Measurements from ENCODE around the gene TBC1D16.

The TBC1D16 gene

DNA sequence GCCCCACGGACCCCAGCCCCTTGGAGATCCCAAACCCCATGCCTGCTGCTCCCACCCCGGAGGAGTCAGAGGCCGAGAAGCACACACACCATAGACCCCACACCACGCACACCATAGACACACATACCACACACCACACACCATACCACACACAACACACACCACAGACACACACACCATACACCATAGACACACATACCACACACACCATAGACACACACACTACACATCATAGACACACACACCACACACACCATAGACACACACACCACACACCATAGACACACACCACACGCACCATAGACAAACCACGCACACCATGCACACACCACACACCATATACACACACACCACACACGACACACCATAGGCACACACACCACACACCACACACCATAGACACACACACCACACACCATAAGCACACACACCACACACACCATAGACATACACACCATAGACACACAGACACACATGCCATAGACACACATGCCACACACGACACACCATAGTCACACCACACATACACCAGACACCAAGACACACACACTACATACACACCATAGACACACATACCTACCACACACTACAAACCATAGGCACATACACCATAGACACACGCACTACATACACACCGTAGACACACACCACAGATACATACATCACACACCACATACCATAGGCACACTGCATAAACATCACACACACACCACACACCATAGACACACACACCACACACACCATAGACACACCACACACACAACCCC is 11.3 kb downstream of the TBC1D16 start:
- DNase-seq = no peak

DNA sequence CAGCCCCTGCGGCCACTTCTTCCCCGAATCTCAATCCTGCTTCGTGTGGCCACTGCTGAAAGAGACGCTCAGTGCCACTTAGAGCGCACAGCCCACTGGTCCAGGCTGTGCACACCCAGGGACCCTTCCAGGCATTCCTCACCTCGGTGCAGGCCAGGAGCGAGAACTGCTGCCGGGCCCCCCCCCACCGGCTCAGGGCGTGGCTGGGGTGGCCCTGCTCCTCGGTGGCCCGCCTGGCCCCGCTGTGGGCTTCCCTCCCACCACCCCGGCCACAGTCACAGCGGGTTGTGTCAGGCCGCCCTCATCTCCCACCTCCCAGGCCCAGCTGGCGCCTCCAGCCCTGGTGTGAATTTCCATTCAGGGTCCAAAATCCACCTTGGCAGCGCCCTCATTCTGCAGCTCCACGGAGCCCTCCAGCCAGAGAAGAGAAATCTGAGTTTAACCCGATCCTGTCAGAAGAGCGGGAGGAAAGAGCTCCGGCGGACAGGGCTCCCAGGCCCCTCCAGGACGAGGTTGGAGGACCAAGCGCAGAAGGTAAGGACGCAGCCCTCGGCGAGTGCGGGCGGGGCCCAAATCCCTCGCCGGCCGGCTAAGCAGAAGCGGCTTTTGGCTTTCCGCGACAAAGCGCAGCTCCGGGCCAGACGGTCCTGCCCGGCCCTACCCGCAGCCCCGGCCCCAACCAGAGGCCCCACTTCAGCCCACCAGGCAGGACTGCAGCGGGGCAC is 12.0 kb downstream of the TBC1D16 start:
- no peak for DNase-seq

DNA sequence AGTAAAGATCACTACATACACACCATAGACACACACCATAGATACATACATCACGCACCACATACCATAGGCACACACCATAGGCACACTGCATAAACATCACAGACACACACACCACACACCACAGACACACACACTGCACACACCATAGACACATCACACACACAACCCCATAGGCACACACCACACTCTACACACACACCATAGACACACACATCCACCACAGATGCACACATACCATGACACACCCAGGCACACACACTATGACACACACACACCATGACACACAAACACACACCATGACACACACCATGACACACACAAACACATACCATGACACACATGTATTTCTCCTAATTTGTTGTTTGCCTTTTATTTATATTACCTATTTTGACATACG is 14.1 kb downstream of the TBC1D16 start:
- no peak for DNase-seq

DNA sequence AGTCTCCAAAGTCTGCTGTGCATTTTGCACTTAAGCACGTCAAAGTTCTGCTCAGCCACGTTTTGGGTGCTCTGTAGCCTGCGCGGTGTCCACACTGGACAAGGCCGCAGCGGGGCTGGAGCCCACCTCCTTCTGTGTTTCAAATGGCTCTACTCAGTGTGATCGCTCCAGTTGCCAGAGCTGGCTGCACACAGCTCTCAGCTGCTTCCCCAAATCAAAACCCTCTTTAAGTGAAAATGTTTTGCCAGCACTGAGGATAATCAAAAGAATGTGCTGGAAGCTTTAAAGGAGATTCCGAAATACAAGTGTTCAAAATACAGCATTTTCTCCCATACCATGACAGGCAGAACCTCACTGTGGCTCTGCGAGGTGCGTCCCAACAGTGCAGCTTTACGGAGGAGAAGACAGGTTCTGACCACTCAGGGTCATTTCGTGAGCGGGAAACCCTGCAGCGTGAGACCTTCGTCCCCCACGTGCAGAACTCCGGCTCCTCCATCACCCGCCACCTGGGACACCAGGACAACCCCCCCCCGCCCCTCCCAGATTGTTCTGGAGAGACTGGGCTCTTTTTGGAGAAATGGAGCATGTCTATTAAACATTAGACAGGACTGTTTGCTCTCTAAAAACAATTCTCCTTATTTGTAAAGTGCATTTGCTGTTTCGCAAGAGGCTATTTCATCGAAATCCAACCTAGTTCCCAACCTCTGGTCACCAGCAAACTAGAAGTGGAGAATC is 16.6 kb downstream of the TBC1D16 start:
- DNase-seq = no peak

DNA sequence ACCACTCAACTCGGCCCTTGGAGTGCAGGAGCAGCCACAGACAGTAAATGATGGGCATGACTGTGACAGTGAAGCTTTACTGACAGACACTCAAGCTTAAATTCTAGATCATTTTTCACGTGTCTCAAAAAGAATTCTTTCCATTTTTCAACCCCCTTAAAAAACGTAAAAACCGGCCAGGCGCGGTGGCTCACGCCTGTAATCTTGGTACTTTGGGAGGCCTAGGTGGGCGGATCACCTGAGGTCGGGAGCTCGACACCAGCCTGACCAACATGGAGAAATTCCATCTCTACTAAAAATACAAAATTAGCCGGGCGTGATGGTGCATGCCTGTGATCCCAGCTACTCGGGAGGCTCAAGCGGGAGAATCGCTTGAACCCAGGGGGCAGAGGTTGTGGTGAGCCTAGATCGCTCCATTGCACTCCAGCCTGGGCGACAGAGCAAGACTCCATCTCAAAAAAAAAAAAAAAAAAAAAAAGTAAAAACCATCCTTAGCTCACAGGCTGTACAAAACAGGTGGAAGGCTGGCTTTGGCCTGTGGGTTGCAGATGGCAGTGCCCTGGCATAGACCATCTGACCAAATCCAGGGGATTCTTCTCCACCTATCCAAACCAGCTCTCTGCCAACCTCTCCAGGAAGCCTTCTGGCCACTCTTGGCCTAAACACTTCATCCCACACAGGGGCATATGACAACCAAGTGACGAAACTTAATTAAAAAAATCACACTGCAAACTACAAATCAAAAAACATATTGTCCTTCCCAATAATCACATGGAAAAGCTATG is 18.3 kb downstream of the TBC1D16 start:
- DNase-seq = no peak

DNA sequence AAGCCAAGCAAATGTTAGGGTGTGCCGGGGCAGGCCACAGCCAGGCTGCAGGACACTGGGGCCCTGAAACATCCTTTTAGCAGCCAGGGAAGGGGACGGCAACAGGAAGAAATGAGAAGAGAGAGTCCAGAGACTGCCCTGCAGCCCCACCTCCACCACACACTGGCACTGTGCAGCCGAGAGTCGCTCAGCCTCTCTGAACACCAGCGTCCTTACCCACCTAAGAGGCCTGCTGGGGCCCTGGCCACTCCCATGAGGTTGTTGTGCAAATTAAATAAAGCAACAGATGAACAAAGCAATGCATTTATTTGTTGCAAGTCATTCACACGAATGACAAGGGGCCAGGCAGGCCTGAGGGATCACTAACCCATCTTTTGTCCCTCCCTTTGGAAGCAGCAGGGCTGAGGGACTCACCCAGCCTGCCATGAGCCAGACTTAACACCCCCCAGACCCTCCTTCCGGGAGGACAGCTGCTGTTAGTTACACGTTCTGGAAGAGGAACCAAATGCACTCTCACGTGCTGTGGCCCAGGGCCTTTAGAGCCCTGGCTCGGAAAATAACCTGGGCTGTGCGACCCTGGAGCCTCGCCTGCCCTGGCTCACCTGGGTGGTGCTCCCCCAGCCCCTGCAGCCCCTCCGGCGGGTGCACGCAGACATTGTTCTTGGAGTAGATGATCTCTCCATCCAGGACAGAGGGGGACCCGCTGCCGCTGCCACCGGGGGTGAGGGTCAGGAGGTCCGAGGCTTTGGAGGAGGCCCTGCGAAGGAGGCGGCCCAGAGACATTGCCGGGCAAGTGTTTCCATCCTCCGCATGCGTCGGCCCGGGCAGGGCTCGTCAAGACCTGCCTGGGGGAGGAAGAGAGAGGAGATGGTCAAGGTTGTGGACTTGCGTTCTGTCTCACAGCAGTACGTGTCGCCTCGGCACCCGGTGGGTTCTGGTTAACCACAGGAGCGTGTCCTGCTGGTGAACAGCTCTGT is 22.6 kb downstream of the TBC1D16 start:
- DNase-seq = no peak

DNA sequence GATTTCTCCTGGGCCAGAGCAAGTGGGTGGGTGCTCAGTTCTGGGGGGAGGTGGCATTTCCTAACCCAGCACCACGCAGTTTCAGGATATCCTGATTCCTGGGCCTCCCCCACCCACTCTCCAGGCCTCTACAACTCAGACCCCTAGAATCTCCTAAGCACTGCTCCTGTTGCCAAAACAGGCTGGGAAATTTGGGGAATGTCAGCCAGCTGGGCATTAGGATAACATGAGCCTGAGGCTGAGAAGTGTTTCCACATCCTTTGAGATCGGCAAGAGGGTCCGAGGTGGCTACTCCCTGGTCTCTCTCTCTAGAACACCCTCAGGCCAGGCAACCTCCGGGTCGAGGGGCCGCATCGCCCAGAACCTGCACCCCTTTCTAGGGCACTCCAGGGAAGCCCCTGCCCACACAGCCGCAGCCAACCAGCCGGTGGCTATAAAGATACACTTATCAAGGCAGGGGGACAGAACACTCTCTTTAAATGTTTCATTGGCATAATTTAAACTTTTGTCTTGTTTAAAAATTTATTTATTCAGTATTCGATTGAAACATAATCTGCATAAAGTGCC is 23.6 kb downstream of the TBC1D16 start:
- no peak for DNase-seq

DNA sequence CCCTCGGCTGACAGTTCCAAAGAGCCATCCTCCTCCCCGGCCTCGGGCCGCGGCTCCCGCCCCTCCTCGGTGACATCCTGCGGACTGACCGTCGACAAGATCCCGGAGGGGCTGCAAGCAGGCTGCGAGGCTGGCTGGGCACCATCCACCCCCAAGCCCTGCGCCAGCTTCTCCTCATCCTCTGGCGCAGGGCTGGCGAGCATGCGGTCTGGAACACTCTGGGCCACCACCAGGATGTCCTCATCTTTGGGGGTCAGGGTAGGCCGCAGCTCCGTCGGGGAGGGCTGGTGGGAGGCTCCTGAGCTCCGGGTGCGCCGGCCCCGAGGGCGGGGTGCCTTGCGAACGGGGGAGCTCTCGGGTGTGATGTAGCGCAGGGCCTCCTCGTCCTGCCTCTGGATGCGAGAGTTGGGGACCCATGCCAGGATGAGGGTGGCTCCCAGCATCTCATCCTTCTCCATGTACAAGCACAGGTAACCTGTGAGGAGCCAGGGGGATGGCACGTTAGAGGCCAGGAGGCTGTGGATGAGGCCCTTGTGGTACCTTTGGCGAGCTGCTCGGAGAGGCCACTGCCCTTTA is 25.3 kb downstream of the TBC1D16 start:
- DNase-seq = no peak

DNA sequence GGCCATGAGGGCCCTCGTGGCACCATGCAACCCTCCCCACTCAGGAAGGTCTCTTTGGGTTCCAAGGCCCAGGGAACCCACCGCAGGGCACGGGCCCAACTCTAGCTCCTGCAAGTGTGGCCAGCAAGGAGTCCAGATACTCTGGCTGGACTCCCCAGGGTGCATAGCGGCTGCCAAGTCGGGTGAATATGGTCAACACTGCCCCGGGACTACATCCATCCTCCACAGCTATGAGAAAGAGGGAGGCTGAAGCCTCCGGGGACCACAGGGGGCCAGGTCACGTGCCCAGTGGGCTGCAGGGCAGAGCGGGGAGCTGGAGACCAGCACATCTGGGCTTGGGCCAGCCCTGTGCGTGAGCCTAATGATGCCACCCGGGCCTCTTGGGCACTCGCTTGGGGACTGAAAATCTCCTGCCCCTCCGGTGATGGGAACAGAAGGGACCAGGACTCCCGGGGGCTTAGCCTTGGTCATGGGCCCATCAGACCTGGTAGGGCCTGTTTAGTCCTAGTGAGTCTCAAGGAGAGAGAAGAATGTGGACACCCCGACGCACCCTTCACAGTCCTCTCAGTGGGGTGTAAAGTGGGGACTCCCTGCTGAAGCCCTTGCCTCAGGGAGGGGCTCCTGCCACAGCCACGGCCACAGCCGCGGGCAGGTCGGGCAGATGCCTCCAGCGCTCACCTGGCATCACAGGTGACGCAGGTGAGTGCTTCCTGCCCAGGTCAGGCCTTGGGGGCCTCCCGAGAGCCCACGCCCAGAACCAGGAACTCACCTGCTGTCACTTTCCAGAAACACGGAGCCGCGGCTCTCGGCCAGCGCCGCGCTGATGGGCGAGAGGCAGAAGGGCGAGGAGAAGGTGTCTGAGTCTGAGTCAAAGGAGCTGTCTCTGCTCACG is 26.0 kb downstream of the TBC1D16 start:
- DNase-seq = no peak

DNA sequence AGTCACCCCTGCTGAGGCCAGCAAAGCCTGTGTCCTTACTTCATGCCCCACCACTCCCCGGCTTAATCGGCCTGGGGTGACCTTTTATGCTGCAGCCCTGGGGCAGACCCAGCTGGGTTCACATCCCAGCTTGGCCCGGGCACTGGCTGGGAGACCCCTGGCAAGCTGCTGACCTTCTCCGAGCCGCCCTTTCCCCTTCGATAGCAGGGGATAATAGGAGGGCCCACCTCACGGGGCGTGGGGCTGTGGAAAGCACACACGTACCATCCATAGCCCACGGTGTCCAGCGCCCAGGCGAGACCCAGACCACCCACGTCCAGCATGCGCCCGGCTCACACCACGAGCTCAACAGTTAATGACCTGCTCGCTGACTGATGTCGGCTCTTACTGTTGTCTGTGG is 26.8 kb downstream of the TBC1D16 start:
- DNase-seq = no peak

DNA sequence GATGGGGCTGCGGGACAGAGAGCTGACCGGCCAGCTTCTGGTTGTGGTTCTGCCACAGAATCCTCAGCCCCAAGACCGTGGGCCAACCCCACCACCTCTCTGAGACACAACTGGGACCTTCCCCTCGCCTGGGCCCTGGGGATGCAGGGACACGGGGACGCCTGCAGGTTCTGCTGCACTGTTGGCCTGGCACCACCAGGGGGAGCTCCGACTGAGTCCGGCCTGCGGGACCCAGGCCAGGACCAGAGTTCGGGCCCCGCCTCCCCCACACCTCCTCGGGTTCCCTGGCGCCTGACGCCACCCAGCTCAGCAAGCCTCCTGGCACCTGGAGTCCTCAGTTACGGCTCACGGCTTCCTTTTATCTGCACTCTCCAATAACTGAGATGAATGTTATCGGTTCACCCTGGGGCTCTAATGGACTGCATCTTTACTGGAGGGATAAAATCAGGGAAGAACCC is 27.3 kb downstream of the TBC1D16 start:
- DNase-seq = peak; percentile 88

DNA sequence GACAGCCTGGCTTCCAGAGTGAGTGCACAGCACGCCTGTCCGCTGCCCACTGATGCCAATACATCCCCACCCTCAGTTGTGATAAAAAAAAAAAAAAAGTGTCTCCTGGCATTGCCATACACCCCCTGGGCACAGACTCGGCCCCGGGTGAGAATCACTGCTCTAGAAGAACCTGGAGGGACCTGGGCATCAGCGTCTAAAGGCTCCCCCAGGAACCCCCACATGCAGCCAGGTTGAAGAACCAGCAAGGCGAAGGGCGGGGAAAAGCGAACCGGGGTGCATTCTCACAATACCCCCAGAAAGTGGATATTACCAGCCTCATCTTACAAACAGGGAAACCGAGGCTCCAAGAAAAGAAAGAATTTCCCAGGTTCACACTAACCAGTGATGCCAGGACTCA is 27.7 kb downstream of the TBC1D16 start:
- DNase-seq = no peak

DNA sequence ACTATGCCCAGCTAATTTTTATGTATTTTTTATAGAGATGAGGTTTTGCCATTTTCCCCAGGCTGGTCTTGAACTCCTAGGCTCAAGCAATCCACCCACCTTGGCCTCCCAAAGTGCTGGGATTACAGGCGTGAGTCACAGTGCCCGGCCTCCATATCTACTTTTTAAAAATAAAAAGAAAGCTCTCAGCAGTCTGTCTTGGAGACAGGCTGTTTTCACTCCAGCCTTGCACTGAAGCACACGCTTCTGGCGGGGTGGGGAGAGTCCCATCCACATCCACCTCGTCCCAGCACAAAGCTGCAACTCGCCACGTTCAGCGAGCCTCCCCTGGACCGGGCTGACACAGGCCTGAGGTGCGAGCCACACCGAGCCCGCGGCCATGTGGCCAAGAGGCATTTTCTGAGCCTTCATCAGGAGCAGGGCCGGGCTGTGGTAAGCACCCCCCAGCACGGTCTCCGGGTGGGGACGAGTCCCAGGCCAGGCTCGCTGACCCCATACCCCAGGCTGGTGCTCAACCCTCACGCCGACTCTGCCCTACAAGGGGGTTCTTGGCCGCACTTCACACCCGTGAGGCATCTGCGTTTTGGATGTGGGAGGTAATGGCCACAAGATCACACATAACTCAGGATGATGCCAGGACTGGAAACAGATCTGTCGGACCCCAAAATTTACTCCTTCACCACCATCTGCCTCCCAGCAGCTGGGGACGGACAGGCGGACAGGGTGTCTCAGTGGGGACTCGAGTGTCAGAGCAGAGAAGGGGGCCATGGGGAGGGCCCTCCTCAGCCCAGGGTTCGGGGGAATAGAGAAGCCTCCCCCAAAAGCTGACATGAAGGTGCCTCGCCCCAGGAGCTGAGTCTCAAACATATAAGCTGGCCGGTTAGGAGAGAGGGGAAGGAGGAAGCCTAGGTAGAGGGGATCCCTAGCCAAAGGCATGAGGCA is 28.6 kb downstream of the TBC1D16 start:
- DNase-seq = no peak

DNA sequence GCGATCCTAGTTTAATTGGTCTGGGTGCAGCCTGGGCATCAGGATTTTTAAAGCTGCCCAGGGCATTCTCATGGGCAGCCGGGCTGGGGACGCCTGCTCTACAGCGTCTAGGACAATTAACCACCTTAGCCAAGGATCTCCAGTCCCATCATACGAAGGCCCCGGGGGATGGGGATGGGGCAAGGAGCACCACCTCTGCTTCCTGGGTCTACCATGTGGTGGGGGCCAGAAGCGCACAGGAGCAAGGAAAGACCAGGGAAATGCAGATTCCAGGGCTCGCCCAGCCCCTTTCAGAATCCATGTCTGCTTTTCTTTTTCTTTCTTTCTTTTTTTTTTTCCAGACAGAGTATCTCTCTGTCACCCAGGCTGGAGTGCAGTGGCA is 29.3 kb downstream of the TBC1D16 start:
- no peak for DNase-seq

DNA sequence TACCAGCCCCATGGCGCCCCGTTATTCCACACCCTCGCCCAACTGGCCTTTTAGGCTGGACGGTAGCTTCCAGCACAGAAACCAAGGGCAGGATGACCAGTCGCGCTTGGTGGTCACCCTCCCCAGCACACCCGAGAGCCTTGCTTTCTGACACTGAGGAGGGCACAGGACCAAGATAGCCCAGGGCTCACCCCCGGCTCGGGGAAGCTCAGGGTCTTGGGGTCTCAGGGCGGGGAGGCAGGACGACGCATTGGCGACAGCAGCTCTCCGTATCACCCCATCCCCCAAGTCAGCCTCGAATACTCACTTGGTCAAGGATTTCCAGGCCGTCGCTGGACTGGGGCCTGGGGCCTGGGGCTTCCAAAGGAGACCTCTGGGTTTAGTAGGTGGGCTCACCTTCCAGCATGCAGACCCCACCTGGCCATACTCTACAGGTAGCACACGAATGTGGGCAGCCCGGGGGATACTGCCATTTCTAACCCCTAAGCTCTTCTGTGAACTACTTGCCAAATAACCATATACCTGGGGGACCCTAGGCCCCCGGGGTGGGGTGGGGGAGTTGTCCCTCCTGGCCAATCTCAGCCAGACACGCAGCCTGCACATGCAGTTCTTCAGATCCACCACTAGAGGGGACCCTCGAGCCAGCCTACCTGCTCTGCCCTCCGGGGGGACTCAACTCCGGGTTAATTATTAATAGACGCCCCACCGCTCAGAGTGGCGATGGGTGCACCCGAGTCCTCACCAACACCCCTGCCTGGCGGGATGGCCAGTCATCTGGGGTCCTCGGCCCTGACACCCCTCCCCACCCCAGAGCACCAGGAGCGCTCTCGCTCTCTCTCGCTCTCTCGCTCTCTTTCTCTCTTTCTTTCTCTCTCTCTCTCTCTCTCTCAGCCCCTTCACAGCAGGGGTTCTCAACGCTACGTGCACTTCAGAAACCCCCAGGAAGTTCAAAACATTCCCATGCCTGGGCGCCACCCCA is 30.0 kb downstream of the TBC1D16 start:
- peak; percentile 39 for DNase-seq

DNA sequence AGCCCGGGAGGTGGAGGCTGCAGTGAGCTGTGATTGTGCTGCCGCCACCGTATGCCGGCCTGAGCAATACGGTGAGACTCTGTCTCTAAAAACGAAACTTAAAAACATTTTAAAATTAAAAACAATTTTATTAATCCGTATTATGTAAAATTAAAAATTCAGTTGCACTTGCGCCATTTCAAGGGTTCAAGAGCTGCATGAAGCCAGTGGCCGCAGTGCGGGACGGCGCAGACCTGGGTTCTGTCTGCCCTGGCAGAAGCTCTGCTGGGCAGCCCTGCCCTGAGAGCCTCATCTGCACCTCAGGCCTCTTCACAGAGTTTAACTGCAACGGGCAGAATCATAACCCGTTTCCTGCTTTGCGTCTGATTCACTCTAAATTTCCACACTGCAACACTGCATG is 31.7 kb downstream of the TBC1D16 start:
- no peak for DNase-seq

DNA sequence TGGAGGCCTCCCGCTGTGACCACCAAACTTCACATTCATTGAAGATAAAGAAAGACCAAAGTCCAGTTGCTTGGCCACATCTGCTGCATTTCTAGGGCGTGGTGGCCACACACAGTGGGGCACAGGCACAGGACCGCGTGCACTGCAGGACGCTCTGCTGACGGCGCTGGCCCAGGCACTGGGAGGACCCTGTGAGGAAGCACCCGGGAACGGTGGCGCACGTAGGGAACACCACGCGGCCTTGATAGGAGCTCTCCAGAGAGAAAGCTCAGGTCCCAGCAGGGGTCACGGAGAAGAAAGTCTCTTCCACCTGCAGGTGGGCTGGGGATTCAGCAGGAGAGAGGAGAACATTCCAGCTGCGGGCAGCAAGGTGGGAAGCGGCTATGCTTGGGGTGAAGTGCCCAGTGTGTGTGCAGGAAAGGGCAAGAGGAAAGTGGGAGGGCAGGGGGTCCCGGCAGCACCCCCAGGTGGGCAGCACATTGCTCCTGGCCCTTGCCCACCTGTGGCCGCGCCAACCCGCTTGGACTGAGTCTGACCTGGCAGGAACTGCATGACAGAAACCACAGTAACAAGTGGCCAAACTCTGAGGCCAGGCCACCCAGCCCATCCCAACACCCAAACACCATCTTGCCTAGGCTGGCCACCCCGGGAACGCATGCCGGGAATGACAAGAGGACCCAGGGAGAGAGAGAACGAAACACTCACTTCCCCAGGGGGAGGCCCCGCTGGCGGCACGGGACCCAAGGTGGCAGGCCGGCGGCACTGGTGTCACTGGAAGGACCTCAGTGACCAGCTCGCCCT is 32.8 kb downstream of the TBC1D16 start:
- no peak for DNase-seq
